Stimulated activated CD8-positive, alpha-beta memory T cell treated with anti-CD3 and anti-CD28 coated beads, Interleukin-7, amount 100 ng/mL, for 24 hours (primary cell): ENCODE measurements around the gene BAHD1.

Source experiments
- DNase-seq: peaks from one replicate; pipeline ENCODE4 v3.0.0-alpha.2; 2020; ENCODE audit warnings: low read depth

Gene BAHD1

DNA sequence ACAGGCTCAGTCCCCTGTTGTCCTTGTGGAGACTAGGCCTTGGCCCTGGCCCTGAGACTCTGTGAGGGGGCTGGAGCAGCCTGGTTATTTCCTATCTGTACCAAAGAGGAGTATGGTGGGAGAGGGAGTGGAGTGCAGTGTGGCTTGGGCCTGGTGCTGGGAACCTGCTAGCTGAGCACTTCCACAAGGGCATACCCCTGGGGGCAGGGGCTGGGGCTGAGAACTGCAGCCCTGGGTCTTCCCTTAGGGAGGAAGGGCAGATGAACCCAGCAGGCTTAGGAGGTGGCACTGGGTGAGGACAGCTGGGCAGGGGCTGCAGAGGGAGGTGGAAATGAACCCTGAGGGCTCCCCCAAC, 26.5 kb downstream of the BAHD1 start:
- no peak for DNase-seq

DNA sequence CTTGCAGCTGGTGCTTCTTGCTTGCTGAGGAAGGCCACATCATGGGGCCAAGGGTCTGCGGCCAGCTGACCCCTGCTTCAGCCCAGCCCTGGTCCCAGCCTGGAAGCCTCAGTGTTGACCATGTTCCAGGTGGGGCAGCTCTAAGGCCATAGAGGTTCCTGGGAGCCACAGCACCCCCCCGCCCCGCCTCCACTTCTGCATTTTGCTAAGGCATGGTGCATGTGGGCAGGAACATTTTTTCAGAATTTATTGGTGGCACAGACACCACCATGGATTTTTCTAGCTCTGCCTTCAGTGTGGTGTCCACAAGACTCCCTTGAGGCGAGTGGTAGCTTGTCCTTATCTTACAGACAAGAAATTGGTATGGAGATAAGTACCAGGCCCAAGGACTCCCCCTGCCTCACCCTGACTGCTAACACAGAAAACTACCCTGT, 28.2 kb downstream of the BAHD1 start:
- DNase-seq, result no peak

- no peak for DNase-seq
Observed at GRCh38 chr15:40469776-40470390, 29.1 kb downstream of the BAHD1 start.

- DNase-seq, result no peak
Observed at GRCh38 chr15:40470423-40471104, 29.8 kb downstream of the BAHD1 start, which contains the start of gene CHST14. Gene CHST14 (plus strand): TSS chr15:40470984. CDS start chr15:40471214, 230 bp downstream.

GRCh38 chr15:40471105-40471807, 30.5 kb downstream of the BAHD1 start:
- DNase-seq, result no peak

- no peak for DNase-seq
Observed at GRCh38 chr15:40471808-40472150, 31.0 kb downstream of the BAHD1 start.

DNA sequence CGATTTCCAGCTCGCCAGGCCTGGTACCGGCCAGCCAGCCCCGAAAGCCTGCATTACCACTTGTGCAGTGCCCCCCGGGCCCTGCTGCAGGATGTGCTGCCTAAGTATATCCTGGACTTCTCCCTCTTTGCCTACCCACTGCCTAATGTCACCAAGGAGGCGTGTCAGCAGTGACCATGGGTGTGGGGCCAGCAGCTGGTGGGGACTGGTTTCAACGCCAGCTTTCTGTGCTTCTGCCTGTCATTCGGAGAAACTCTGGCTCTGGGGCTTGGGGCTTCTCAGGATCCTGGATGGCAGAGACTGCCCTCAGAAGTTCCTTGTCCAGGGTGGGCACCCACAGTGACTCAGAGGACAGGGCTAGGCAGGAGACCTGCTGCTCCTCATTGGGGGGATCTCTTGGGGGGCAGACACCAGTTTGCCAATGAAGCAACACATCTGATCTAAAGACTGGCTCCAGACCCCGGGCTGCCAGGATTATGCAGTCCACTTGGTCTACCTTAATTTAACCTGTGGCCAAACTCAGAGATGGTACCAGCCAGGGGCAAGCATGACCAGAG, 31.5 kb downstream of the BAHD1 start:
- no peak for DNase-seq

DNA sequence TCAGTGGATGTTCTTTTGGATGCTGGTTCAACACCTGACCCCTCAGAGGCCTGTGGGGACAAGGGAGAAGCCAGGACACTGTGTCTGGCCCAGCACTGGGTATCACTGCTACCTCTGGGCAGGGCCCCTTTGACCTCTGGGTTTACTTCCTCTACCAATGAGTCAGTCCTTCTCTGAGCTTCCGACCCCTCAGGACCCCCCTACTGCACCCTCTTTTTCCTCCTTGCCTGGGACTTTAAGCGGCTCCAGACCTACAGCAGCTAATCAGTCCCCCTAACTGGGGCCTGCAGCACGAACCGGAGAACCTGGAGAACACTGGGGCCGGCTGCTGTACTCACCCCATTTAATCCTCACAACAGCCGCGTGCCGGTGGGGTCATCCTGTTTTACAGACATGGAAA, 33.8 kb downstream of the BAHD1 start:
- DNase-seq, result no peak

DNA sequence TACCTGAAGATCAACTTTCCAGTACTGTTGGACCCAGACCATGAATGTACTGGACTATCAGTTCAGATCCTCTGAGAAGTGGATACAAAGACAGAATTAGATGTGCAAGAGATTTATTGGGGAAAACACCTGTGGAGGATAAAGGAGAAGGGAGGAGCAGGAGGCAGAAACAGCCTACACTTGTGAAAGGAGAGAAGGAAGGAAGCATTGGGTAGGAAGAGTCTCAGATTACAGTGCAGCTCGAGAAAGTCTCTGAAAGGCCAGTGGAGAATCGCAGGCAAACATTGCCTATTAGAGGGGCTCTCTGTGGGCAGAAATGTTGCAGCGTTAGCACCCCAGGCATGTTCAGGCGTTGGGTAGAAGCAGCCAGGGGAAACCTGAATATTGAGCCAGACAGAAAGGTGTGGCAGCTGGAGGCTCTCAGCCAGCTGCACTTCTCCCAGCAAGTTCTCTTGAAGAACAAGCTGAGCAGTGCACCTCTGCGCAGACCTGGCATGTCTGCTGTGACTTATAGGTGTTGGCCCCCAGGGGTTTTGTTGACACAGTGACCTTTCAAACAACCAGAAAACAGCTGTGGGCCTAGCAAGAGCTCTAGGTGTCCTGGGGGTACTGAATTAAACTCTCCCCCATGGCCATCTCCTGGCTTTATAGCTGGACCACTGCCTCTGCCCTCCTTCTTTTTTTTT, 37.0 kb downstream of the BAHD1 start:
- DNase-seq, result no peak

DNA sequence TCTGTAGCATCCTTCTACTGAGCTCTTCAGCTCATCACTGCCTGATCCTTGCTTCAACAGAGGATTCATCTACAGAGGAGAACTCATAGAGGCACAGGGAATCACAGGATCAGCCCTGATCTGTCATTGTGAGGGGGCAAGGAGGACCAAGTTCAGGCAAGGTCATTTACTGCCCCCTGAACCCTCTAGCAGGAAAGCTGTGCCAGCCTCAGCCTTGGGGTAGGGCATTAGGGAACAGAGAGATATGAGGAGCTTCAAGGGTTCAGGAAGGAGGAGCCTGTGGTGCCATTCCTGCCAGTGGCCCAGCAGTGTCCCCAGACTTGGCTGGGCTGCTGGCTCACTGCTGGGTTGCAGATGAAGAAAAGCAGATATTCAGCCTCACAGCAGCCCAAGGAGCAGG, 38.3 kb downstream of the BAHD1 start:
- no peak for DNase-seq

DNA sequence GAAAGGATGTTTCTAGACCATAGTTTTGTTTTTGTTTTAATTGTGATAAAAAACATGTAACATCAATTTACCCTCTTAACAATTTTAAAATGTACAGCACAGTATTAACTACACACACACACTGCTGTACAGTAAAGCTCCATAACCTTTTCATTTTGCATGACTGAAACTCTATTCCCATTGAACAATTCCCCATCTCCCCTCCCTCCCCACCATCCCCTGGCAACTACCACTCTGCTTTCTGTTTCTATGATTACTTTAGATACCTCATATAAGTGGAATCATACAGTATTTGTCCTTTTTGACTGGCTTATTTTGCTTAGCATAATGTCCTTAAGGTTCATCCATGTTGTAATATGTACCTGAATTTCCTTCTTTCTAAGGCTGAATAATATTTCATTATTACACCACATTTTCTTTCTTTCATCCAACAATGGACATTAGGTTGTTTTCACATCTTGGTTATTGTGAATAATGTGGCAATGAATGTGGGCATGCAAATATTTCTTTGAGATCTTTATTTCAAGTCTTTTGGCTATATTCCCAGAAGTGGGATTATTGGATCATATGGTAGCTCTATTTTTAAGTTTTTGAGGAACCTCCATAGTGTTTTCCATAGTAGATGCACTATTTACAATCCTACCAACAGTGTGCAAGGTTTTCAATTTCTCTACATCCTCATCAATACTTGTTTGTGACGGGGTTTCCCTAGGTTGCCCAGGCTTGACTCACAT, 40.8 kb downstream of the BAHD1 start:
- no peak for DNase-seq

- no peak for DNase-seq
Observed at GRCh38 chr15:40483919-40484318, 43.2 kb downstream of the BAHD1 start.

- DNase-seq, result no peak
Observed at GRCh38 chr15:40486066-40486770, 45.5 kb downstream of the BAHD1 start.

- DNase-seq, result no peak
Observed at GRCh38 chr15:40487816-40488682, 47.3 kb downstream of the BAHD1 start.

DNA sequence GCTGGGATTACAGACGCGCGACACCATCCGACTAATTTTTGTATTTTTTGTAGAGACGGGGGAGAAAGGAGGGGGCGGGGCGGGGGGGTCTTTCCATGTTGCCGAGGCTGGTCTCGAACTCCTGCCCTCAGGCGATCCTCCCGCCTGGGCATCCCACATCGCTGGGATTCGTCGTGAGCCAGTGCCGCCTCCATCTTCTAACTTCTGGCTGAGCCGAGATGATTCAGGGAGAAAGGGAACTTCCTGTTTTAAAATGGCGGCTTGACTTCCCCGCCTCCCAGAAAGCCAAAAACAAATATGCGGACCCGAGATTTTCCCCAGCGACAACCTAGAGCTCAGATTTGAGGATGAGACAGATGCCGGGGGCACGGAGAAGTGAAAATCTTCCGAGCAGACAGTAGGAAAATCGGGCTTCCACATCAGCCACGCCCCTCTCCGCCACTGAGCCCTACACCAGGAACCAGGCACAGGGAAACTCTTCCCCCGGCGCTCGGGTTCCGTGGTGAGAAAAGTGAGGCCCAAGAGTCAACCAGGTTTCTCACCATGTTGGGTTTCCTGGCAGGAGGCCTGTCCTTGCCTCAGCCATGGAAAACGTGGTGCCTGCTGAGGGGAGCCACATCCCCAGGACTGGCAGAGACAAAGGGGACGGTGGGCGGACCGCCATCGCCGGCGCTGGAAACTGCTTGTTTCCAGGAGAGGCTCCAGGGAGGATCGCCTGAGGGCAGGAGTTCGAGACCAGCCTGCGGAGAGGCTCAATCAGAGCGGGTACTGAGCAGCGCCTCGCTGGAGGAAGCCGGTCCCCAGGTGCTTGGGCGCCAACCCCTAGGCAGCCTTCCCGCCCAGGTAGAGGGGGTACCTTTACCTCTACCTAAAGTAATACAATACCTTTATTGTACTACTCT, 48.8 kb downstream of the BAHD1 start:
- DNase-seq, result no peak

- no peak for DNase-seq
Observed at GRCh38 chr15:40493089-40493840, 52.5 kb downstream of the BAHD1 start.

- DNase-seq, result no peak
Observed at GRCh38 chr15:40495516-40495915, 54.8 kb downstream of the BAHD1 start.

GRCh38 chr15:40498418-40498817, 57.7 kb downstream of the BAHD1 start:
- no peak for DNase-seq
